C4-2B (cell line): ENCODE measurements around the gene SIRT2.

Experiments
- ZFX ChIP-seq: fragments of 450-650 bp; IDR thresholded peaks from 2 replicates; pipeline ENCODE4 v1.6.1; 2017
- TF ChIP-seq, protein P1 (sequence below): fragments of 450-650 bp; conservative IDR thresholded peaks from 2 replicates; pipeline ENCODE4 v1.5.1; 2017; ENCODE audit warnings: mild to moderate bottlenecking

DNA sequence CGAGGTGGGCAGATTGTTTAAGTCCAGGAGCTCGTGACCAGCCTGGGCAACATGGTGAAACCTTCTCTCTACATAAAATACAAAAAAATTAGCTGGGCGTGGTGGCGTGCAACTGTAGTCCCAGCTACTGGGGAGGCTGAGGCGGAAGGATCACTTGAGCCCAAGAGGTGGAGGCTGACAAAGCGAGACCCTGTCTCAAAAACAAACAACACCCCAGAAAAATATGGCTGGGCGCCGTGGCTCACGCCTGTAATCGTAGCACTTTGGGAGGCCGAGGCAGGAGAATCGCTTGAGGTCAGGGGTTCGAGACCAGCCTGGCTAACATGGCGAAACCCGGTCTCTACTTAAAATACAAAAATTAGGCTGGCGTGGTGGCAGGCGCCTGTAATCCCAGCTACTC lies 46.2 kb downstream of the SIRT2 start:
- no peak for TF ChIP-seq ZFX
- TF ChIP-seq, protein P1, sequence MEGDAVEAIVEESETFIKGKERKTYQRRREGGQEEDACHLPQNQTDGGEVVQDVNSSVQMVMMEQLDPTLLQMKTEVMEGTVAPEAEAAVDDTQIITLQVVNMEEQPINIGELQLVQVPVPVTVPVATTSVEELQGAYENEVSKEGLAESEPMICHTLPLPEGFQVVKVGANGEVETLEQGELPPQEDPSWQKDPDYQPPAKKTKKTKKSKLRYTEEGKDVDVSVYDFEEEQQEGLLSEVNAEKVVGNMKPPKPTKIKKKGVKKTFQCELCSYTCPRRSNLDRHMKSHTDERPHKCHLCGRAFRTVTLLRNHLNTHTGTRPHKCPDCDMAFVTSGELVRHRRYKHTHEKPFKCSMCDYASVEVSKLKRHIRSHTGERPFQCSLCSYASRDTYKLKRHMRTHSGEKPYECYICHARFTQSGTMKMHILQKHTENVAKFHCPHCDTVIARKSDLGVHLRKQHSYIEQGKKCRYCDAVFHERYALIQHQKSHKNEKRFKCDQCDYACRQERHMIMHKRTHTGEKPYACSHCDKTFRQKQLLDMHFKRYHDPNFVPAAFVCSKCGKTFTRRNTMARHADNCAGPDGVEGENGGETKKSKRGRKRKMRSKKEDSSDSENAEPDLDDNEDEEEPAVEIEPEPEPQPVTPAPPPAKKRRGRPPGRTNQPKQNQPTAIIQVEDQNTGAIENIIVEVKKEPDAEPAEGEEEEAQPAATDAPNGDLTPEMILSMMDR: no peak
